Measurements from ENCODE around the gene SLPI. TPM values are rescaled to one million over a fixed set of nuclear protein-coding genes. Genes with fewer than 3 reads are reported as not detected.

Gene SLPI
- total RNA-seq: not detected in 2 replicates

GRCh38 chr20:45254383-45255262 lies at the start of gene SLPI:
Gene SLPI, minus strand, starts transcription at chr20:45254564. Its CDS starts 21 bp downstream, at chr20:45254543.
- intact Hi-C loops (cut with micrococcal nuclease): no loop called here

DNA sequence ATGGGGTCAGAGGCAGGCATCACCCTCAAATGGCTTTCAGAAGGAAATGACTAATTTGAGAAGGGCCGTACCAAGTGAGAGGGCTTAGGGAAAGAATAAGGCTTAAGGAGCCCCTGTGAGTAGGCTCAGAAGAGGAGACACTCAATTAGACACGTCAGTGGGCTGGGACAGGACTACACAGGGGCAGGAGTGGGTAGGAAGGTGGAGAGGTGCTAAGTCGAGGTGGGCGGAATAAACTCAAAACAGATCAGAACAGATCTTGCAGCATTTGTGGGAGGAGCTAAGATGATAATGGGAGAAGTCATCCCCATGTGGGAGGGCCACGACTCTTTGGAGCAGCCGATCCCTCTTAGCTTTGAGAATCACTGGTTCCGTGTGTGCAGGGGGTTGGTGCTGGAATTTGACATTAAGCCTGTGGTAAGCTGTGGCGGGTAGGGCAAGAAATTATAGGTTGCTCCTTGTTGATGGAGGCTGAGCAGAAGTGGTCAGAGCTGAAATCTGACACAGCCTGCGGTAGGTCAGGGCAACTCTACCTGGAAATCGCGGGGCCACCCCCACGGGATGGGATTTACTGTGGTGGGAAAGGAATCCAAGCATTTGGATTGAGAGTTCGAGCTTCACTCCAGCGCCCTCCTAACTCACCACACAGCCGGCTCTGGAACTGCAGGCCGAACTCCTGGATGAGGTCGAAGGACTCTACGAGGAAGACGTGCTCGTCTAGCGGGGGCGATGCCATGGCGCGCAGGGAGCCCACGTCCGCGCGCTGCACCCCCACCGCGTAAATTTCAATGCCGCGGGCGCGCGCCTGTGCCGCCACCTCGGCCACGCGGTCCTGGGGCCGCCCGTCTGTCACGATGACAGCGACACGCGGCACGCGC lies 49.5 kb upstream of the SLPI start:
- intact Hi-C loops (cut with micrococcal nuclease): no loop called here

DNA sequence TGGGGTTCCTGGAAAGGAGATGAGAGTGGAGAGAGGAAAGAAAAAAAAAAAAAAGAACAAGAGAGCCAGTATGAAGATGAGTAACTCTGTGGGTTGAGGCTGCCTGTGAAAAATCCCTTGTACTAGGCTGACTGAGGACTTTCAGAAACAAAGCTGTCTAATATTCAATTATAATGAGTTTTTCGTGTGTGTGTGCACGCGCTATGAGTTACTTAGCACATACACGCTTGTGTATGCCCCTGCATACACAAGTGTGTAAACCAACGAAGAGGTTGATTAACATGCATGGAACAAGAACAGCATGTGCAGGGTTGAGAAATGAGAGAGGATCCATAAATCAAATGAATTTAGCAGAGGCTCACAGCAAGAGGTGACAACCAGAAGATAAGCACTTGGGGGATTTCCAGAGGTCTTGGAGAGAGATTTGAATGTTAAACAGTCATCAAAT lies 47.5 kb upstream of the SLPI start:
- intact Hi-C loops (cut with micrococcal nuclease): no loop called here

- intact Hi-C loops (cut with micrococcal nuclease): no loop called here
Measured at GRCh38 chr20:45300961-45301360, 46.6 kb upstream of the SLPI start.

- intact Hi-C loops (cut with micrococcal nuclease): no loop called here
Measured at GRCh38 chr20:45299786-45300185, 45.4 kb upstream of the SLPI start.

DNA sequence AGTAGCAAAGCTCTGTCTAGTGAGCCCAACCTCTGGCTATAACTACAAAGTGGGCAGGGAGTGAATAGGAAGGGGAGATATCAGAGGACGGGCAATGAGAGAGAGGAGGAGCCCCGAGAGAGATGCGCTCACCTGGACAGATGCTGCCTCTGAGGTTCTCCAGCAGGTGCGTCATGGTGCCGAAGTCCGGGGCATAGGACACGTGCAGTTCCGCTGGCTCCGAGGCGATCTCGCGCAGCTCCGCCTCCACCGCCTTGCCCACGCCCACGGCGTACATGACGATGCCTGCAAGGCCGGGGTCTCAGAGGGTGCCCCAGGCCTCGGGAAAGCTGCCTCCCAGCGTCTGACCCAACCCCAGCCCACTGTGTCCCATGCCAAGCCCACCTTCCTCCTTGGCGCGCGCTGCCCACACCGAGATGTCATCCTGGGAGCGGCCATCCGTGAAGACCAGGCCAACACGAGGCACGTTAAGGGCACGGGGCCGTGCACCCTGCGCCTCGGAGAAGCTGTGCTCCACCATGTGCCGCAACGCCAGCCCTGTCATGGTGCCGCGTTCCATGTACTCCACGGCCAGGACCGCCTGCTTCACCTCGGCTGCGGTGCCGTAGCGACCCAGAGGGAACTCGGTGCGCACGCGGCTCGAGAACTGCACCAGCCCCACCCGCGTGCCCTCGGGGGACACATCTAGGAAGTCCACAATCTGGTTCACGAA lies 43.6 kb upstream of the SLPI start:
- intact Hi-C loops (cut with micrococcal nuclease): no loop called here

DNA sequence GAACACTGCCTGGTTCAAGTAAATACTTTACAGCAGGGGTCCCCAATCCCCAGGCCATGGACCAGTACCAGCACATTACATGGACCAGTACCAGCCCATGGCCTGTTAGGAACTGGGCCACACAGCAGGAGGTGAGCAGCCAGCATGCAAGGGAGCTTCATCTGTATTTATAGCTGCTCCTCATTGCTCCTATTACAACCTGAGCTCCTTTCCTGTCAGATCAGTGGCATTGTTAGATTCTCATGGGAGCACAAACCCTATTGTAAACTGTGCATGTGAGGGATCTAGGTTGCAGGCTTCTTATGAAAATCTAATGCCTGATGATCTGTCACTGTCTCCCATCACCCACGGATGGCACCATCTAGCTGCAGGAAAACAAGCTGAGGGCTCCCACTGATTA lies 40.3 kb upstream of the SLPI start:
- intact Hi-C loops (cut with micrococcal nuclease): loop anchor here (5.0 kb wide), 1 partner anchor 327 kb away; the partner anchor contains the start of gene STK4

GRCh38 chr20:45294003-45294368 lies 39.6 kb upstream of the SLPI start:
- intact Hi-C loops (cut with micrococcal nuclease): loop anchor here (5.0 kb wide), 1 partner anchor 327 kb away; the partner anchor contains the start of gene STK4

DNA sequence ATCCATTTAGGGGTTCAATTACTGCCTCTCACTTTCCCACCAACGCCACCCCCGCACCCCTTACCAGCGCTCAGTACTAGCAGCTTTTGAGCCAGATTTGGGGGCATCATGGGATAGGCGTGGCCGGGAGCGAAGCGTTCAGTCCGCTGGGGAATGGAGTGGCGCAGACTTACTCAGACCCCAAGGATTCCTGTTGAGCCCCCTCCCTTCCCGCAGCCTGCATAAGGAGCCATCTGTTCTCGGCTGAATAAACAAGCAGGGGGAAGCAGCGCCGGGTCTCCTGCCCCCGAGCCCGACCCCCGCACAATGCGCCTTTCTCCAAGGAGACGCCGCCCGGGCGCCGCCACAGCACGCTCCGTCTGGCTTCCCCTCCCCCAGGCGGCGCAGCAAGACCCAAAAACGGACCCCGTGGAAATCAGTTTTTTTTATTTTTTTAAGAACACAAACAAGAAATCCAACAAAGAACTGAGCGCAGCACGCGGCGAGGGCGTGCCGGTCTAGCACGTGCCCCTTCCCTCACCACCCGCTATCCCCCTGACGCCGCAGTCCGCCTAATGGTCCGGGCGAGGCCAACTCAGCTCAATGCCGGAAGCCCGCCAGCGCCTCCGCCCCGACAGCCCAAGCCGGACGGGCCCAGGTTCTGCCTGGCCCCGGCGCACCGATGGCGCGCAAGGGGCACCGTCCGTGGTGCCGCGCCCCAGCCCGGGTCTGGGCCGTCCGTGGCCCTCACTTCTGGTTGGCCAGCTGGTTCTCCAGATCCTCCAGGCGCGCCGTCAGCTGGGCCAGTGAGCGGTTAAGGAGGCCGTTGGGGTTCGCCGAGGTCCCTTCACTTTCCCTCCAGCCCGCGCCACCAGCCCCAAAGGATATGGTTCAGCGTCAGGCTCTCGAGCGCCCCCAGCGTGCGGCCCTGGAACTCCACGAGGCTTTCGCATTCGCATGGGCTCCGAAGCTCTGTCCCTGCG lies 39.0 kb upstream of the SLPI start:
- intact Hi-C loops (cut with micrococcal nuclease): loop anchor here (5.0 kb wide), 1 partner anchor 326 kb away; the partner anchor contains the start of gene STK4

DNA sequence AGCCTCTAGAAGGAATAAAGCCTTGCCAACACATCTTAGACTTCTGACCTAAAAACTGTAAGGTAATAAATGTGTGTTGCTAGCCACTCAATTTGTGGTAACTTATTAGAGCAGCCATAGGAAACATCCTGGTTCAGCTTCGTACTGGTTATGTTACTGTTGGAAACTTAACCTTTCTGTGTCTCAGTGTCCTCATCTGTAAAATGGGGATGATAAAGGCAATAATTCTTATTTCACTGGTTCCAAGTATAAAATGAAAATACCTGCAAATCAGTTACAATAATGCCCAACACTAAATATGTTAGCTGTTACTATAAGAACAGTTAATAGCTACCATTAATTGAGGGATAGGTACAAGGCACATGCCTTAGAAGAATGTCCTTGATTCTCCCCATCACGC lies 38.0 kb upstream of the SLPI start:
- intact Hi-C loops (cut with micrococcal nuclease): loop anchor here (5.0 kb wide), 1 partner anchor 325 kb away; the partner anchor contains the start of gene STK4

- intact Hi-C loops (cut with micrococcal nuclease): loop anchor here (2.0 to 5.0 kb wide), 2 partner anchors 195 to 324 kb away; partner anchors contain the start of gene STK4
Measured at GRCh38 chr20:45291526-45291925, 37.2 kb upstream of the SLPI start.

GRCh38 chr20:45290677-45291355 lies 36.5 kb upstream of the SLPI start:
- intact Hi-C loops (cut with micrococcal nuclease): loop anchor here (2.0 to 5.0 kb wide), 2 partner anchors 194 to 324 kb away; partner anchors contain the start of gene STK4

DNA sequence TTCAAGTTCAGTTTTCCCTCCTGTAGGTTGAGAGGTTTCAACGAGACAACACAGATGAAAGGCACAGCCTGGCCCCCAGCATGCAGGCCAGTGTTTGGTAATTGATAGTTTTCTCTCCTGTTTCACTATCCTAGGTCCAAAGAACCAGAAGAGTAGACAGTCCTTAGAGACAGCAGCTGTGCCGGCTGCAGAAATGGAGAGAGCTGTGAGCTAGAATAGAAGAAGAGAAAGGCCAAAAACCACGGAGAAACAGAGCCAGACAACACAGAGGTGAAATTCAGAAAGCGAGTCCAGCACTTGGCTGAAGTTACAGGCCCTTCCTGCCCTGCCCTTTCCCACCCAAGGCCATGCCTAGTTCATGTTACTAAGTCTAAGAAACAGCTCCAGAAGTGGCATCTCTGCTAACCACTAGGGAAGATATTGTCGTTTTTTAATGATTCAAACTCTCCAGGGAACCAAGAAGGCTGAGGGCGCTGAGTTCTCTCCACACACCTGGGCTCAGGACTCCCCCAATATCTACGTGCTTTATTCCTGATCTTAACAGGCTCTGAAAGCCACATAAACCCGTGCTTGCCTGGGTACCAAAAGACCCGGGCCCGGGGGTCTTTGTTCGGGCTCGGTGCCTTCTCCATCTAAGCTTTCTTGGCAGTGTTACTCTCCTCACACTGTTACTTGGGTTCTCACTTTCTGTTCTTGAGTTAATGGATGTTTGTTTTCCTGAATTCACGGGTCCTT lies 35.7 kb upstream of the SLPI start:
- intact Hi-C loops (cut with micrococcal nuclease): loop anchor here (2.0 to 5.0 kb wide), 2 partner anchors 193 to 323 kb away; partner anchors contain the start of gene STK4

GRCh38 chr20:45288860-45289259 lies 34.5 kb upstream of the SLPI start:
- intact Hi-C loops (cut with micrococcal nuclease): no loop called here

DNA sequence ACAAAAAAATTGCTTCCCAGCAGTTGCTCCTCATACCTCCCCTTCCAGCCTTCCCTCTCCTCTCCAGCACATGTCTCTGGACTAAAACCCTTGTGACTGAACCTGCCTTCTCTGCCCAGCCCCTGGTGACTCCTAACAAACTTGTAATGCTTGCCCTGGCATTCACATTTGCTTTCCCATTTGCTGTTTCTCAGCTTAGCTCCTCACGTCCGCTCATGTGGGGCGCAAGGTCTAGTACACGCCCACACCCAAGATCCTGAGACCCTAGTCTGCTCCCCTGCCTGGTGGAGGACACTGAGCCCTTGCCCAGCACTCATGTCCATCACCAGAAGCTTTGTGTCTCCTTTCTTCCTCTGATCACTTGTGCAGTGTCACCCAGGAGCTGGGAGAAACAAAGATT lies 34.0 kb upstream of the SLPI start:
- intact Hi-C loops (cut with micrococcal nuclease): no loop called here

- intact Hi-C loops (cut with micrococcal nuclease): no loop called here
Measured at GRCh38 chr20:45283551-45284057, 29.2 kb upstream of the SLPI start.

GRCh38 chr20:45282700-45283550 lies 28.6 kb upstream of the SLPI start:
- intact Hi-C loops (cut with micrococcal nuclease): no loop called here
